Neuron (in vitro differentiated cells): ENCODE results near the gene CREBL2.
"Not testable (repeated sequence)": the region's sequence is repeated elsewhere in the genome, so short reads cannot be mapped to it uniquely, and the experiment has no call there.

ENCODE experiments used
- H2AFZ ChIP-seq: one replicate; pipeline ENCODE4 v1.6.1; 2013; ENCODE audit warnings: low read depth, mild to moderate bottlenecking, inconsistent platforms, low read length, moderate library complexity
- H3K27me3 ChIP-seq: one replicate; pipeline ENCODE4 v1.6.1; 2013; ENCODE audit warnings: low read length; ENCODE audit not compliant: insufficient read depth
- H3K36me3 ChIP-seq: one replicate; pipeline ENCODE4 v1.6.1; 2013; ENCODE audit warnings: low read length; ENCODE audit not compliant: insufficient read depth
- H3K4me1 ChIP-seq: one replicate; pipeline ENCODE4 v1.6.1; 2013; ENCODE audit warnings: low read length; ENCODE audit not compliant: insufficient read depth
- H3K4me3 ChIP-seq: 2 replicates; pipeline ENCODE4 v1.5.1; 2013; ENCODE audit warnings: mild to moderate bottlenecking, low read length, moderate library complexity
- H3K9me3 ChIP-seq: one replicate; pipeline ENCODE4 v1.6.1; 2013; ENCODE audit warnings: low read length

The CREBL2 gene

GRCh38 chr12:12651752-12652151 lies 40.1 kb downstream of the CREBL2 start:
- no peaks in the 10 kb centered on the region for H3K36me3 ChIP-seq
- H2AFZ ChIP-seq: no peak overlapping the region
- H3K4me3 ChIP-seq: no peak overlapping the region
- peaks cover 17% of the 10 kb centered on the region for H3K9me3 ChIP-seq
- H3K27me3 ChIP-seq: no peaks in the 10 kb centered on the region
- H3K4me1 ChIP-seq: peaks cover 18% of the 10 kb centered on the region

- Histone ChIP-seq H3K4me1 (peaks cover 18% of the 10 kb centered on the region), H3K9me3 (peaks cover 16% of the 10 kb centered on the region)
- not testable (repeated sequence) for H3K36me3 ChIP-seq, H2AFZ ChIP-seq, H3K27me3 ChIP-seq, H3K4me3 ChIP-seq
Observed at GRCh38 chr12:12652704-12653103, 41.0 kb downstream of the CREBL2 start.

GRCh38 chr12:12653922-12654321 lies 42.2 kb downstream of the CREBL2 start:
- Histone ChIP-seq H3K27me3 (no peaks in the 10 kb centered on the region), H3K4me3 (no peak overlapping the region), H3K36me3 (peaks cover 5% of the 10 kb centered on the region), H3K4me1 (peaks cover 18% of the 10 kb centered on the region), H3K9me3 (peaks cover 5% of the 10 kb centered on the region), H2AFZ (no peak overlapping the region)

GRCh38 chr12:12654691-12655460 lies 43.2 kb downstream of the CREBL2 start:
- Histone ChIP-seq H2AFZ (no peak overlapping the region), H3K4me3 (no peak overlapping the region), H3K9me3 (no peaks in the 10 kb centered on the region), H3K36me3 (peaks cover 10% of the 10 kb centered on the region), H3K27me3 (no peaks in the 10 kb centered on the region), H3K4me1 (peaks cover 22% of the 10 kb centered on the region)

- H3K27me3 ChIP-seq: no peaks in the 10 kb centered on the region
- no peak overlapping the region for H3K4me3 ChIP-seq
- no peak overlapping the region for H2AFZ ChIP-seq
- H3K36me3 ChIP-seq: peaks cover 31% of the 10 kb centered on the region
- peaks cover 4% of the 10 kb centered on the region for H3K9me3 ChIP-seq
- peaks cover 16% of the 10 kb centered on the region for H3K4me1 ChIP-seq
Observed at GRCh38 chr12:12660201-12660600, 48.5 kb downstream of the CREBL2 start.

- H2AFZ ChIP-seq: no peak overlapping the region
- H3K36me3 ChIP-seq: peaks cover 31% of the 10 kb centered on the region
- no peaks in the 10 kb centered on the region for H3K27me3 ChIP-seq
- H3K9me3 ChIP-seq: peaks cover 4% of the 10 kb centered on the region
- peaks cover 10% of the 10 kb centered on the region for H3K4me1 ChIP-seq
- no peak overlapping the region for H3K4me3 ChIP-seq
Observed at GRCh38 chr12:12661086-12661856, 49.6 kb downstream of the CREBL2 start.

- Histone ChIP-seq H2AFZ (no peak overlapping the region), H3K27me3 (no peaks in the 10 kb centered on the region), H3K36me3 (peaks cover 27% of the 10 kb centered on the region), H3K4me1 (peaks cover 11% of the 10 kb centered on the region), H3K4me3 (no peak overlapping the region), H3K9me3 (peaks cover 4% of the 10 kb centered on the region)
Observed at GRCh38 chr12:12663644-12664294, 52.1 kb downstream of the CREBL2 start.

- H3K27me3 ChIP-seq: no peaks in the 10 kb centered on the region
- H3K9me3 ChIP-seq: peaks cover 4% of the 10 kb centered on the region
- H3K4me3 ChIP-seq: no peak overlapping the region
- H3K4me1 ChIP-seq: peaks cover 8% of the 10 kb centered on the region
- no peak overlapping the region for H2AFZ ChIP-seq
- H3K36me3 ChIP-seq: peaks cover 26% of the 10 kb centered on the region
Observed at GRCh38 chr12:12665194-12665593, 53.5 kb downstream of the CREBL2 start.

GRCh38 chr12:12668005-12668404 lies 56.3 kb downstream of the CREBL2 start:
- Histone ChIP-seq H3K27me3 (no peaks in the 10 kb centered on the region), H2AFZ (no peak overlapping the region), H3K36me3 (peaks cover 9% of the 10 kb centered on the region), H3K4me3 (no peak overlapping the region), H3K4me1 (peaks cover 5% of the 10 kb centered on the region), H3K9me3 (no peaks in the 10 kb centered on the region)

GRCh38 chr12:12669020-12669419 lies 57.3 kb downstream of the CREBL2 start:
- Histone ChIP-seq H3K4me1 (peaks cover 5% of the 10 kb centered on the region), H3K4me3 (no peak overlapping the region), H3K36me3 (peaks cover 7% of the 10 kb centered on the region), H3K27me3 (no peaks in the 10 kb centered on the region), H2AFZ (no peak overlapping the region), H3K9me3 (no peaks in the 10 kb centered on the region)

GRCh38 chr12:12671850-12672660 lies 60.4 kb downstream of the CREBL2 start:
- H3K36me3 ChIP-seq: peaks cover 20% of the 10 kb centered on the region
- H3K27me3 ChIP-seq: no peaks in the 10 kb centered on the region
- H3K4me1 ChIP-seq: peaks cover 5% of the 10 kb centered on the region
- H3K9me3 ChIP-seq: peaks cover 3% of the 10 kb centered on the region
- H3K4me3 ChIP-seq: no peak overlapping the region
- no peak overlapping the region for H2AFZ ChIP-seq

GRCh38 chr12:12673296-12673695 lies 61.6 kb downstream of the CREBL2 start:
- no peaks in the 10 kb centered on the region for H3K27me3 ChIP-seq
- no peak overlapping the region for H3K4me3 ChIP-seq
- H2AFZ ChIP-seq: no peak overlapping the region
- H3K36me3 ChIP-seq: peaks cover 20% of the 10 kb centered on the region
- H3K9me3 ChIP-seq: peaks cover 3% of the 10 kb centered on the region
- peaks cover 5% of the 10 kb centered on the region for H3K4me1 ChIP-seq
